BJ (cell line): ENCODE results near the gene FCN2. TPM values are rescaled to one million over a fixed set of nuclear protein-coding genes. Genes with fewer than 3 reads are reported as not detected.

Experiments
- CTCF ChIA-PET: fragments of 350-600 bp; formaldehyde crosslinking; extraction: SDS; loops from one replicate; lab custom pipeline; 2021; ENCODE audit warnings: antibody characterized with exemption, inconsistent platforms; lab: Yijun Ruan, JAX
- POLR2A ChIA-PET: fragments of 300-600 bp; sonication (Branson Sonifier 250); formaldehyde crosslinking; extraction: SDS; loops from one replicate; lab custom pipeline; 2021; ENCODE audit warnings: antibody characterized with exemption; lab: Charles Lee
- DNase-seq: peaks from one replicate; pipeline ENCODE4 v3.0.0-alpha.2; 2011; ENCODE audit warnings: low read depth
- H3K27me3 ChIP-seq: 2 replicates; pipeline ENCODE4 v1.6.0; 2011; ENCODE audit warnings: low read length; ENCODE audit not compliant: control insufficient read depth, insufficient read depth
- H3K36me3 ChIP-seq: 2 replicates; pipeline ENCODE4 v1.5.1; 2011; ENCODE audit warnings: low read length; ENCODE audit not compliant: control insufficient read depth, insufficient read depth
- H3K4me3 ChIP-seq: 2 replicates; pipeline ENCODE4 v1.5.1; 2011; ENCODE audit warnings: low read depth, mild to moderate bottlenecking, control low read depth, low read length
- polyA plus RNA-seq: library from polyadenylated mRNA; depleted of rRNA; stranded (reverse); fragments of >200 nt; gene quantifications from 2 replicates; pipeline ENCODE4 v1.2.3, GENCODE V29; 2011
- TF ChIP-seq, protein P1 (sequence below): IDR thresholded peaks from 2 replicates; pipeline ENCODE4 v1.5.1; 2011; ENCODE audit warnings: low read depth, mild to moderate bottlenecking, control low read depth, inconsistent platforms, low read length, moderate library complexity; ENCODE audit not compliant: insufficient read depth

The FCN2 gene
- polyA plus RNA-seq, 1 experiment: not detected

GRCh38 chr9:134928436-134929192 is 48.0 kb downstream of the FCN2 start:
- H3K4me3 ChIP-seq: no peak overlapping the region
- DNase-seq: no peak
- no peaks in the 10 kb centered on the region for H3K36me3 ChIP-seq
- TF ChIP-seq, protein P1, sequence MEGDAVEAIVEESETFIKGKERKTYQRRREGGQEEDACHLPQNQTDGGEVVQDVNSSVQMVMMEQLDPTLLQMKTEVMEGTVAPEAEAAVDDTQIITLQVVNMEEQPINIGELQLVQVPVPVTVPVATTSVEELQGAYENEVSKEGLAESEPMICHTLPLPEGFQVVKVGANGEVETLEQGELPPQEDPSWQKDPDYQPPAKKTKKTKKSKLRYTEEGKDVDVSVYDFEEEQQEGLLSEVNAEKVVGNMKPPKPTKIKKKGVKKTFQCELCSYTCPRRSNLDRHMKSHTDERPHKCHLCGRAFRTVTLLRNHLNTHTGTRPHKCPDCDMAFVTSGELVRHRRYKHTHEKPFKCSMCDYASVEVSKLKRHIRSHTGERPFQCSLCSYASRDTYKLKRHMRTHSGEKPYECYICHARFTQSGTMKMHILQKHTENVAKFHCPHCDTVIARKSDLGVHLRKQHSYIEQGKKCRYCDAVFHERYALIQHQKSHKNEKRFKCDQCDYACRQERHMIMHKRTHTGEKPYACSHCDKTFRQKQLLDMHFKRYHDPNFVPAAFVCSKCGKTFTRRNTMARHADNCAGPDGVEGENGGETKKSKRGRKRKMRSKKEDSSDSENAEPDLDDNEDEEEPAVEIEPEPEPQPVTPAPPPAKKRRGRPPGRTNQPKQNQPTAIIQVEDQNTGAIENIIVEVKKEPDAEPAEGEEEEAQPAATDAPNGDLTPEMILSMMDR: no peak
- ChIA-PET CTCF (no interaction called here), POLR2A (no interaction called here)
- peaks cover 10% of the 10 kb centered on the region for H3K27me3 ChIP-seq

DNA sequence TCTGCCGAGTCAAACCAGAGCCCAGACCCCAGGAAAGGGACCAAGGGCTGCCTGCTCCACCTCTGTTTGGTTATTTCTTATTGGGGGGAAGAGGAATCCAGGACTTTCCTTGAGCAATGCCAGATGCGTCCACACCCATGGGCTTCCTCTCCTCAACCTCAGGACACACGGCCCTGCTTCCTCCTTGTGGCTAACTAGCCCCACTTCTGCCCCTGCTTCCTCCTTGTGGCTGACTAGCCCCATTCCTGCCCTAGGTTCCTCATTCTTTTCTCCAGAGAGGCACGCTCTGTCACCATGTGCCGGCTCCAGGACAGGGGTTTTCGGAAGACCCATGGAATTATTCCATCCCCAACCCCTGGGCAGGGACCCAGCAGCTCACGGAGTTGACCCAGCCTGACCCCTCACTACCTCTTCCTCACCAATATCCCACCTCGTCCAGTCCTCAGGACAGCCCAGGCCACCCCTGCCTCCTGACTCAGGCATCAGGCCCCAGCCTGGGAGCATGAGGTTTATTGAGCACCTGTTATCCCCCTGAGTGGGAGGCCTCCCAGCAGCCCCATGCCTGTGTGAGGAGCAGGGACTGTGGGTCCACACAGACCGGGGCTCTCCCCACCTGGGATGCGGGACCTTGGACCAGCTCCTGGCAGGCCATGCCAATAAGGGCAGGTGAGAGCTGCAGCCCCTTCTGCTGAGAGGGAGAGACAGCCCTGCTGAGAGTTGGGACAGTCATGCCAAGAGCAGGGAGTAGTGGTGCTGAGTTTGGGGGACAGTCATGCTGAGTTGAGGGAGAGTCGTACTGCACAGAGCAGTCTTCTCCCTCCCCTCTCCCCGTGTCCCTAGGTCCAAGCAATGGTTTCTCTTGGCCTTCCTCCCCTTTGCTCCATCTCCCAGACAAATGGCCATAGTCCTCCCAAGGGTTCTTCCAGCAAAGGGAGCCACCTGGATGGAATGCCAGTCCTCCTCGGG is 48.9 kb downstream of the FCN2 start:
- ChIA-PET CTCF (no interaction called here), POLR2A (no interaction called here)
- TF ChIP-seq, protein P1: no peak
- peaks cover 10% of the 10 kb centered on the region for H3K27me3 ChIP-seq
- H3K4me3 ChIP-seq: no peak overlapping the region
- DNase-seq: no peak
- no peaks in the 10 kb centered on the region for H3K36me3 ChIP-seq

- ChIA-PET CTCF (no interaction called here), POLR2A (no interaction called here)
- Histone ChIP-seq H3K4me3 (no peak overlapping the region), H3K36me3 (no peaks in the 10 kb centered on the region), H3K27me3 (peaks cover 13% of the 10 kb centered on the region)
- no peak for DNase-seq
- TF ChIP-seq, protein P1: no peak
These were observed 49.8 kb downstream of the FCN2 start for GRCh38 chr9:134930398-134930797.

GRCh38 chr9:134932171-134932570 is 51.6 kb downstream of the FCN2 start:
- ChIA-PET POLR2A (no interaction called here), CTCF (no interaction called here)
- no peak overlapping the region for H3K4me3 ChIP-seq
- TF ChIP-seq, protein P1: no peak
- no peaks in the 10 kb centered on the region for H3K36me3 ChIP-seq
- H3K27me3 ChIP-seq: peaks cover 13% of the 10 kb centered on the region
- no peak for DNase-seq

DNA sequence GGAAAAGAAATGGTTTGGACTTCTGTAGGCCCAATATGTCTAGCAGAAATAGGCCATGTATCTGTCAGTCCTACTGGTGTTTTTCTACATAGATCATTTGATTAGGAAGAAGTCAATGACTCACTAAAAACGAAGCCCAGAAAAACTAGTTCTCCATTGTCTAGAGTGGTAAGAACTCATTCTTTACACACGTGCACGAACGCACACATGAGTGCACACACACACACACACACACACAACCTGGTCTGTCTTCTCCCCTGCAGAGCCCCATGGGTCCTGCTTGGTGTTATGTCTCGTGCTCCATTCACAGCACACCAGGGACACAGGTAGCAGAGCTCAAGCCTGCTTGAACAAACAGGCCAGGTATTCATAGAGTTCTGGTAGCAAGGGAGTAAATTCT is 52.0 kb downstream of the FCN2 start:
- ChIA-PET POLR2A (no interaction called here), CTCF (no interaction called here)
- peaks cover 13% of the 10 kb centered on the region for H3K27me3 ChIP-seq
- no peak overlapping the region for H3K4me3 ChIP-seq
- H3K36me3 ChIP-seq: no peaks in the 10 kb centered on the region
- no peak for DNase-seq
- TF ChIP-seq, protein P1: no peak
